ENCODE measurements around the gene HOXB2.

HOXB2 gene

GRCh38 chr17:48553190-48553547, 8.3 kb upstream of the HOXB2 start:
- no peak for DNase-seq (ENCODE audit: low read depth, low spot score)

DNA sequence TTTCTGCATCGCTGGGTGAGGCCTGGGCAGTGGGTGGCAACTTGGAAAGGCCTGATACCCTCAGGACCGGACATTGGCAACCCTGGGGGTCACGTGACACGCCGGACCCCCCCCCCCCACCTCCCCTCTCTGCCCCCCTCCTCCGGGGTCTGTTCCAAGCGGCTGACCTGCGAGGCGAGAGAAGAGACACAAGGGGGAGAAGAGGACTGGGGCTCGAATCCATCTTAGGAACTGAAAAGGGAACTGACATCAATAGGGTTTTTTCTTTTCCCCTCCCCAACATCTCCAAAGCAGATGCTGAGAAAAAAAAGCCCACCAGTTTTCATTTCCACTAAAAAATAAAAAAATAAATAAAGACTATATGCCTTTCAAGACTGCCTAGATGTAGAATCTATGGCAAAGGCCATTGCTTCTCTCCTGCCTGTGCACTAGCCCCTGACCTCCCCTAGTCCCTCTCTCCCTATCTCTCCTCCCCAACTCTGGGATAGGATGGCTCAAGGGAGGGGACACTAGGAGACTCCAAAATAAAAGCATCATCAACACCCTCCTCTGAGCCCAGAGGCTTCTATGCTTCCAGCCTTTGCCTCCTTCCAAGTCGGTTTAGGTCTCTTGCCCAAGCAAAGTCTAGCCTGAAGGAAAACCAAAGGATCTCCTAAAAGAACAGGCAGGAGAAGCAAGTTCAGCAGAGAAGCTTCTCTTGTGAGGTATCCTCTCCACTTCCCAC, 7.7 kb upstream of the HOXB2 start:
- DNase-seq (ENCODE audit: low read depth, low spot score) = no peak

DNA sequence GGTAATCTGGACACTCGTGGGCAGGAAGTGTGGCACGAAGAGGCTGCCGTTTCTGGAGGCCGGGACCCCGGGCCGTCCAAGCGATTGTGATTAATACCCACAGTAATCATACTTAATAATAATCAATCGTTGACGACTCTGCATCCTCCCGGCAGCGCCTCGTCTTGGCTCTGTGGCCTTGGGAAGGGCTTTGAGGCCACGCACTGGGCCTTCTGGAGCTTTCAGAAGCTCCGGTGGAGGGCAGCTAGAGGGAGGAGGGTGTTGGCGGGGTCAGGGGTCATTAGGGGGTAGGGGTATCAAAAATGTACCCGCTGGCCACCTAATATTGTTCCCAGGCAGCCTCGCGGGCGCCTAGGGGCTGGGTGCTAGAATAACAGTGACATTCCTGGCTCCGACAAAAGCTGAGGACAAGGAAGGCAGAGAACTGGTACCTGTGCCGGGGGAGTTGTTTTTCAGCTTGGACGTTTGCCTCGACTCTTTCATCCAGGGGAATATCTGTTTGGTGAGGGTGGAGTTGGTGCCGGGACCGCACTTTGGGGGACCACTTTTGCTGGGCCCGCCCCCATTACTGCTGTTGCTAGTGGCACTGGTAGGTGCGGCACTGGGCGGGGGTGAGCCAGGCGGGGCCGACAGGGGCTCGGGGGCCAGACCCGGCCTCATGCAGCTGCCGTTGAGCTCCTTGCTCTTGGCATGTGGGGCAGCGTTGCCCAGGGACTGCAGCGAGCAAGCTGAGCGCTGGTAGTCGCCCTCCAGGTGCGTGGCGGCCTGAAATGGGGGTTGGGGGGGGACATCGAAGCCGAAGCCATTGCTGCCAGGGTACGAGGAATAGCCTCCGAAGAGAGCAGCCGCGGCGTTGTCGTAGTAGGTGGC, 6.9 kb upstream of the HOXB2 start:
- DNase-seq (ENCODE audit: low read depth, low spot score) = no peak

DNA sequence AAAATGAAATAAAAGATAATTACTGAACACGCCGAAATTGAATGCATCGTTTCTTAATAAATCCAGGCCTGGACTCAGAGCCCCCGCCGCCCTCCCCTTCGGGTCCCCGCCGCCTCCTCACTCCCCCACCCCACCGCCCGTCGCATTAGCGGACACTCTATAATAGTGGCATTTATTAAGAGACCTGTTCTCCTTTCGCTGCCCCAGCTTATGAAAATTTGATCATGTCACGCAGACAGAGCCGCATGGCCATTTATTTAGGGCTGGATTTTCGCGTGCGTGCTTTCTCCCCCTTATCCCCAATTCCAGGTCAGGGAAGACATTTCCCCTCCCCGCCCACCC, 6.3 kb upstream of the HOXB2 start:
- DNase-seq (ENCODE audit: low read depth, low spot score) = no peak

DNA sequence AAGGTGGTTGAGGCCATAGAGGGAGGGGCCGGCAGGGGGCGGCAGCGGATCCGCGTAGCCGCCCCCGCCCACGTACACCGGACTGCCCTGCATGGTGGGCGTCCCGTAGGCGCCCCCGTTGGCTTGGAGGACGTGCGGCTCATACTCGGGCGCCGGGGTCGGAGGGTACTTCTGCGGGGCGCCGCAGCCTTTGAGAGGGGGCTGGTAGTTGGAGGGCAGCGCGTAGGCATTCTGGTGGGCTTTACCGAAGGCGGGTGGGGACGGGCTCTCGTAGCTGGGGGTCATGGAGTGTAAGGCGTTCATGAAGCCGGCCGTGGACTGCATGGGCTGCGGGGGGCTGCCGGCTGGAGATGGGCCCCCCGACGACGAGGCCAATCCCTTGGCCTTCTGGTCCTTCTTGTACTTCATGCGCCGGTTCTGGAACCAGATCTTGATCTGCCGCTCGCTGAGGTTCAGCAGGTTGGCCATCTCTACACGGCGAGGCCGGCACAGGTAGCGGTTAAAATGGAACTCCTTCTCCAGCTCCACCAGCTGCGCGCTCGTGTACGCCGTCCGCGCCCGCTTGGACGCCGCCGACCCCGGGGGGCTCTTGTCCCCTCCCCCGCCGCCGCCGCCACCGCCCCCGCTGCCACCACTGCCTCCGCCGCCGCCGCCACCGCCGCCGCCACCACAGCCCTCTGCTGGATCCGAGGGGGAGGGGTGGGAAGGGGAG, 5.7 kb upstream of the HOXB2 start:
- DNase-seq (ENCODE audit: low read depth, low spot score) = no peak

DNA sequence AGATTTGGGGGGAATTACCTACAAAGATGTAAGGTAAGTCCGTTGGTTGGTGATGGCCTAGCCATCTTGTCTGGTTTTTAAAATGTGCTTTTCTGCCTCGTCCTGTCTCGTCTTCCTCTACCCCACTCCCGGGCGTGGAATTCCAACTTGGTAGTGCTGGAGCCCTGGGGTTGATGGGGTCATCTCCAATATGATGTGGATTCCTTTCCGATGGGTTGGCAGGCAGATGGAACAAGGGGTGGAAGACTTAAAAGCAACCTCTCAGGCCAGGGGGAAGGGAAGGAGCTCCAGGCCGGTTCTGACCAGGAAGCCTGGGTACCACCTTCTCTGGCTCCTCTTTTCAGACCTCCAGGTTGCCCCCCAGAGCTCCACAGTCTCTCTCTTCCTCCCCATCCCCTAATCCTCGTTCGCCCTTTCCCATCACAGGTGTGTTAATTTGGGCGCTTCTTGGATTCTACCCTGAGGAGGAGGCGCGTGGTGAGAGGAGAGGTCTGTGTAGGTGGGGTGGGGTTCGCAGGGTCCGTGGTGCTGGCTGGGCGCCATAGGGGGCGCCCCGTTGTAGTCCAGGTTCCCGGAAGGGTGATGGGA, 5.1 kb upstream of the HOXB2 start:
- DNase-seq (ENCODE audit: low read depth, low spot score) = no peak

DNA sequence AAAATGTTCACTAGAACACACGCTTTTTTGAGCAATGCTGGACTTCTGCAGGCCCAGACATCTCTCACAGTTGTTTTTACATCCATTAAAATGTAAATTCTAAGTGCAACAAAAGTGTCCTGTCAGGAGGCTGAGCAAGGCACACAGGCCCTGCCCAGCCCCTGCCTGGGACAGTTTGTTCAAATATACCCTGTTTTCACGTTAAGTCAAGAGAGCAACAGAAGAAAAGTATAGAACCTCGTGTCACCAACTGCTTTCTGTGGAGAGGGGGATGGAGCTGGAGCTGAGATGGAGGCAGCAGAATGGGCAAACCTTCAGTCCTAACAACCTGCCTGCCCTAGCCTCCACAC, 4.3 kb upstream of the HOXB2 start:
- DNase-seq (ENCODE audit: low read depth, low spot score) = no peak

DNA sequence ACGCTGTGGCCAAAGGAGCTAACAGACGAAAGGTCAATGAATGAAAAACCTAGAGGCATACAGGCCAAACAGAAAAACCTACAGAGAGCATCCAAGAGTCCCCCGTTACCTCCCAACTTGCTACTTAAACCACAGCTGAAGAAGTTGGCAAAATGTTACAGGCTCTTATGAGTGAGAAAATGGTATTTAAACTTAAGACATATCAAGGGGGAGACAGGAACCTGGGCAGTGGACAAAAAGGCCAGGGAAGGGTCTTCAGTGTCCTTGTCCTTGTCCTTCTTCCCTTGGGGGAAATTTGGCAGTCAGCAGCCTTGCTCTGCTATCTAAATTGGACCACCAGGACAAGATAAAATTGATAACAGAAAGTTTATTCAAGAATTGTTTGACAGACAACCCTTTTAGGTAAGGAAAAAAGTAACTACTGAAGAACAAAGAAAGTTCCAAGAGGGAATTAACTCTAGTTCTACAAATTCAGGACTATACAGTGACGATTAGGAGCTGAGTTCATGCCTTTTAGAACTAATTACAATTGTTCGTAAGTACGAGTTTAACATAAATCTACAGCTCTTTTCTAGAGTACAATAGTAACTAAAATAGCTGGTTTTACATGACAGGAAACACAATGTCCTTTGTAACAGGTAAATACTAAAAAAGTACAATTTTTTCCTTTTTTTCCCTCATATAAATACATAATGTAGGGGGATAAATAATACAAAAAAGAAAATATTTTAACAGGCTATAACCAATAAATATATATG, 3.8 kb upstream of the HOXB2 start:
- DNase-seq (ENCODE audit: low read depth, low spot score) = no peak

DNA sequence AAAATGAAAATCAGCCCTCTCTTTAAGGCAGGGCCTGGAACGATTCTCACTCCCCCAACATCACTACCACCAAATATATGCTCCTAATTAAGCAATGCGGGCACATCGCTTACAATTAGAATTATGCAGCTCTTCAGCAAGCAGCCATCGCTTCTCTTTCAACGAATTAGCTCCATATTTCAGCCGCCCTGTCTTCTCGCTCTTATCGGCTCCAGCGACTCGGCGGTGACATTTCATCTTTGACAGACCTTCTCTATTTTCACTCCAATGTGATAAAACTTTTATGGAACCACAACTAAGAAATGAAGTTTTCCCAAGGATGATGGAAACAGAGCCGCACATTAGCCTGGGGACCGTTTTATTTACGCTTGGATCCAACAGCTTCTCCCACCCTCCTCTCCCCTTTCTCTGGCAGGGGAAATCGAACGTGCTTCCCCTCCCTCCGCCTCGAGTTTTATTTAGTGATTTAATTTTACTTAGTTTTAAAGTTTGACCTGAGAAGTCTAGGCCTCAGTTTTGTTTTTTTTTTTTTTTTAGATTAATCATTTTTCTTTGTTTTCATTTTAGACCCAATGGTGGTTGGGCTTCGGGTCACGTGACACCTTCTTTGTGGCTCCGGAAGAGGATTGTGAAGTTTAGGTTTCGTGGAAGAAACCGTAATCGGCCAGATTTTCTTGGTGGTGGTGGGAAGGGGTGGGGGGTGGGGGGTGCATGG, 3.1 kb upstream of the HOXB2 start:
- DNase-seq (ENCODE audit: low read depth, low spot score) = no peak

GRCh38 chr17:48546924-48547807, 2.3 kb upstream of the HOXB2 start:
- DNase-seq (ENCODE audit: low read depth, low spot score) = no peak

DNA sequence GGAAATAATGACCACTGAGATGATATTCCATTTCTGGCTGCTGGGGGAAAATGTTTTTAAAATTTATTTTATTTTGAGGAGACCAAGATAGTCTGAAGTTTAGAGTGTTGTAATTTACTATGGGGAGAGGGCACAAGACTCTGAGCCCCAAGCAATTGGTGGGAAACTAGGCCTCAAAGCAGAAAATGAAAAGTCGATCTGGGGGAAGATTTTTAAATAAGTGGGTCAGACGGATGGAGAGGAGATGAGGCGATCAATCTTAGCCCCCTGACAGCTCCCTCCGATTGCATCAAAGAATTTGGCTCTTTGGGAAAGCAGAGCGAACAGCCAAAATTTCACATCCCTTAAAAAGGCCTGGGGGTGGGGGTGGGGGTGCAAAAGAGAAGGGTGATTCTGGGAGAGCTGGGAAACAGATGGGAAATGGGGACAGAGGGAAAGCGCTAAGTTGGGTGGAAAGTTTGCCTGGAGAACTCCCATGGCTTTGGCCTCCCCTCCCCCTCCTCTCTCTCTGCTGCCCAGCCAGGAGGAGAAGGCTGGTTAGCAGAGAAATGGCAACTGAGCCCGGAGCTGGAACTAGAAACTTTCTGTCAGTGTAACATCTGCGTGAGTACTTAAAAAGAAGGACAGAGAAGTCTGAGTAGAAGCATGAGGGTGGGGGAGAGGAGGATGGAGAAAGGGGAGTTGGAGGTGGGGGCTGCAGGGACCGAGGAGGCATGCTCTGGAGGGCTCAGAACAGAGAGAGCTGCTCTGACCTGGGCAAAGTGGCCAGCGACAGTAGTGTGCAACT, 1.4 kb upstream of the HOXB2 start:
- no peak for DNase-seq (ENCODE audit: low read depth, low spot score)

DNA sequence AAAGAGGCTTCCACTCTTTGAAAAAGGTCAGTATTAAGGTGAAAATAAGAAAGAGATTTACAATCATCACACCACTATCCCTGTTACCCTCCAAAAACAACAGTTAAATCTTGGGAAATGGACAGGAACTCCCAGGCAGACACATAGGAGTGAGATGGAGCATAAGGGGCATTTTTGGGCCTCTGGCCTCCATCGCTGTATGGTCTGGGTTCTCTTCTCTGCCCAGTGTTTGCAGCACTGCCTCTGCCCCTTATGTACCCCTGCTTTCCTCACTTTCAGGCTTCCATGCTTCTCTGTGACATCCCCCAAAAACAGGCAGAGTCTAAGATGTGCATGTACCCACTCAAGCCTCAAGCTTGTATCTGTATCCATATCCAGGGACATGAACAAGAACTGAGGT, 630 bp upstream of the HOXB2 start:
- no peak for DNase-seq (ENCODE audit: low read depth, low spot score)

DNA sequence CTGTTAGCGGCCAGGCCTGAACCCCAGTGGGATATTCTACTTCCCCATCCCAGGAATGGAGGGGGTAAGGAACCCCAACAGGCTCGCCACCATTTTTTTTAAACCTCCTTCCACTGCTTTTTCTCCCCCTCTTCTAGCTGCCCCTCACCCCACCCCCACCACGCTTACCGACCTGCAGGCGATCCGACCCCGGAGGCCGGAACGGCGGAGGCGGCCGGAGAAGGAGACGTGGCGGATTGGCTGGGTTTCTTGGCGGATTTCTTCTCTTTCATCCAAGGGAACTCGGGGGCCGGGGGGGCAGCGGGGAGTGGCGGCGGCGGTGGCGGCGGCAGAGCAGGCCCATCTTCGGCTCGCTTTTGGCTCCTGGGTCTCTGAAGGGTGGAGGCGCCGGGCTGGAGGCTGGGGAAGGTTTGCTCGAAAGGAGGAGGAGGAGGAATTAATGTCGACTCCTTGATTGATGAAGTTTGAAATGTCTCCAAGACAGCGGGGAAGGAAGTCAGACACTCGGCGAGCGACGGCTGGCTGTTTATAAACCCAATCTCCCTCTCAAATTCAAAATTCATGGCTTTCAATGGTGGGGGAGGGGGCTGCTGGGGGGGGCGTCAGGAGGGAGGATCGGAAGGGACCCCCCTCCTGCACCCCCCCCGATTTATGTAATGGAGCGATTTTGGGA, 424 bp downstream of the HOXB2 start:
- no peak for DNase-seq (ENCODE audit: low read depth, low spot score)

- DNase-seq (ENCODE audit: low read depth, low spot score) = no peak
Observed at GRCh38 chr17:48543854-48544348, 1.0 kb downstream of the HOXB2 start.

GRCh38 chr17:48543107-48543853, 1.6 kb downstream of the HOXB2 start:
- no peak for DNase-seq (ENCODE audit: low read depth, low spot score)

DNA sequence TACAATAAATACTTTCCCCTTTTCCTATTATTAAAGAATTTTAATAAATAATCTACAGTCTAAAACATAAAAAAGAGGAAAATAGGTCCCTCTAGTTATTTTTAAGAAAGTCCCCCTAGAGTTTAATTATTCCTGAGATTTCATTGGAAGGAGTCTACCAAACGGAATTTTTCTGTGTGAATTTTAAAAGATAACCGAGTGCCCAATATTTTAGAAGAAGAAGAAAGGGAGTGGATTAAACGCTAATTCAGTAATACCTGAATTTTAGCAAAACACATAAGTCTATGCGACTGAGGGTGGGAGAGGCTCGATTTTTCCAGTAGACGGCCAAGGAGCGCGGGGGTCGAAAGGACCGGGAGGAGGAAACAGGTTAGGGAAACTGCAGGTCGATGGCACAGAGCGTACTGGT, 2.2 kb downstream of the HOXB2 start:
- DNase-seq (ENCODE audit: low read depth, low spot score) = no peak

DNA sequence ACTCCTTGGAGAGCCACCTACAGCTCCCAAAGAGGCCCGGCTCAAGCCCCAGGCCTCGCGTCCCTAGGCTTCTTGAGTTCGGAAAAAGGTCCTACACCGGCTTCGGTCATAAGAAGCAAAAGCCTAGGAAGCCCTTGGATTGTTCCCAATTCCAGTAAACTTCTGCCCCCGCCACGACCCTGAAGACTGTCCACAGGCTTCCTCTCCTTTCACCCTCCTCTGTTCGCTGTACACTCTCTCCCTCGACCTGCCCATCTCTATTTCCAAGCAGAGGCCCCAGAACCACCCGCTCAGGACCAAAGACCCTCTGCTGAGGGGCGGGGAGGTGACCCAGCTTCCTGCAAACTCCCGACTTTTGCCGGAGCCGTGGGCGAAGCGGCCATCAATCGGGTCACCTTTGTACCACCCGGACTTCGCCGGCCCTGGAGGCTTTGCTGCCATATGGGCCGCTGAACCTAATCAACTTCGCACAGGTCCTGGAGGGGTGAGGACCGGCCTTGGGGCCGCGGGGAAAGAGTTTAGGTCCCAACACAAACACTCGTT, 2.7 kb downstream of the HOXB2 start:
- DNase-seq (ENCODE audit: low read depth, low spot score) = no peak
